Muscle layer of colon (tissue), 2 donors: Measurements from ENCODE around the gene SOX11.
A peak's percentile ranks its signal among the peaks of the same experiment; 100 is the strongest.
"Not testable (repeated sequence)": the region's sequence is repeated elsewhere in the genome, so short reads cannot be mapped to it uniquely, and the experiment has no call there.

ENCODE experiments used
- H3K27ac ChIP-seq: one replicate; pipeline ENCODE4 v1.7.0; 2013; ENCODE audit warnings: low read depth, mild to moderate bottlenecking, low read length, moderate library complexity
- H3K27me3 ChIP-seq, 2 donors: one replicate each; pipeline ENCODE4 v1.7.0; 2013; ENCODE audit warnings: low read length in 2 of 2, mild to moderate bottlenecking in 2 of 2; ENCODE audit not compliant: insufficient read depth in 2 of 2, control insufficient read depth in 1 of 2
- H3K36me3 ChIP-seq: one replicate; pipeline ENCODE4 v1.7.0; 2013; ENCODE audit warnings: mild to moderate bottlenecking, low read length; ENCODE audit not compliant: insufficient read depth
- H3K4me1 ChIP-seq: one replicate; pipeline ENCODE4 v1.7.0; 2013; ENCODE audit warnings: mild to moderate bottlenecking, low read length; ENCODE audit not compliant: insufficient read depth
- H3K4me3 ChIP-seq, 2 donors: one replicate each; pipeline ENCODE4 v1.7.0; 2013; ENCODE audit warnings: low read length in 2 of 2, low read depth in 1 of 2, mild to moderate bottlenecking in 1 of 2, moderate library complexity in 1 of 2
- H3K9ac ChIP-seq: one replicate; pipeline ENCODE4 v1.7.0; 2013; ENCODE audit warnings: low read length
- H3K9me3 ChIP-seq: one replicate; pipeline ENCODE4 v1.7.0; 2013; ENCODE audit warnings: mild to moderate bottlenecking, low read length
- donor health status: abdominal sarcoma.
- donor health status: Adenocarcinoma of cecum.

Gene SOX11

DNA sequence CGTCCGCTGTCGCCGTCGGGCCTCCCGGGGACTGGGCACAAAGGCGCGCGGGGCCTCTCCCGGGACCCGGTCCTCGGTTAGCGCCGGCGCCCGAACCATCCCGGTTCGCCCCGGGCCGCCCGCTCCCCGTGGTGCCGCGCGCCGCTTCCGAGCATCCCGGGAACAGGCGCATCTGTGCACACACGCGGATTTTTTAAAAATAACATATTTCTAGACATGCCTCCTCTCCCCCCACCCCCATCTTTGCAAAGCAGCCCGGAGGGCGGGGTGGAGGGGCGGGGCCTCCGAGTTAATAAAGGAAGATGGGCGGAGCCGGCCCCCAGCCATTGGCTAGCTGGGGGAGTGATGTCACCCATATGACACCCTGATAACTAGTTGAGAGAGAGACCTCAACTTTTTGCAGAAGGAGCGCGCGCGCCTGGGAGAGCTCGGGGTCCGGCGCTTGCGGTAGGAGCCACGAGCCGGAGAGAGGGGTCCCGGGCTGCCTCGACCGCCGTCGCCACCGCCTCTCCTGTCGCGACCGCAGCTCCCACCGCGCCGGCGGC is at the start of gene SOX11:
Gene SOX11, plus strand, starts transcription at position 400 of the 545 bp plus-strand sequence. CDS start 338 bp downstream, outside the sequence.
- peak within 1 kb of the TSS; percentile 55 to 57 for H3K4me3 ChIP-seq
- H3K9ac ChIP-seq, result no peak within 1 kb of the TSS
- no peaks in the 10 kb centered on the region for H3K9me3 ChIP-seq
- H3K27me3 ChIP-seq, result peaks cover 0 to 32% of the 10 kb centered on the region in 2 donors
- H3K4me1 ChIP-seq, result no peaks in the 10 kb centered on the region
- no peaks in the 10 kb centered on the region for H3K36me3 ChIP-seq
- peak within 1 kb of the TSS; percentile 78 for H3K27ac ChIP-seq

- not testable (repeated sequence) for H3K27me3 ChIP-seq, H3K9ac ChIP-seq, H3K36me3 ChIP-seq, H3K9me3 ChIP-seq, H3K27ac ChIP-seq, H3K4me1 ChIP-seq, H3K4me3 ChIP-seq
Observed at GRCh38 chr2:5652734-5653133, 39.5 kb upstream of the SOX11 start.

DNA sequence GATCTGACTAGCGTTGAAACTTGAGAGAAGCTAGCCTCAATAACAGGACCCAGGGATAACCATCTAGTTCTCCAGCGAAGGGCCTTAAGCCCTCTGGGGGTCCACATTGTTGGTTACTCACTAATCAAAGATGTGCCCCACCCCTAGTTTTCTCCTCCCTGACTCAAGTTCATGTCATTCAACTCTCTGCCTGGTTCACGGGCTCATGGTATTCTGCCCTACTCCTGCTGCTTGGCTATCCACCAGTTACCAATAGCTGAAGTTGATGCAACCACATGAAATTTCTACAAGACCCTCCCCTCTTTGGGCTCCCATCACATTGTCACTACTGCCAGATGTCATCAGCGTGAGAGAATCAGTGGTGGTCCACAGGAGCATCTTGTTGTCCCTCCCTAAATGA is 38.4 kb upstream of the SOX11 start:
- H3K4me3 ChIP-seq, H3K36me3 ChIP-seq, H3K4me1 ChIP-seq, H3K9ac ChIP-seq, H3K9me3 ChIP-seq, H3K27ac ChIP-seq, H3K27me3 ChIP-seq: not testable (repeated sequence)

- no peak overlapping the region for H3K9ac ChIP-seq
- H3K9me3 ChIP-seq, result no peaks in the 10 kb centered on the region
- H3K4me3 ChIP-seq, result no peak overlapping the region
- no peaks in the 10 kb centered on the region for H3K36me3 ChIP-seq
- H3K27me3 ChIP-seq, result no peaks in the 10 kb centered on the region
- H3K27ac ChIP-seq, result no peak overlapping the region
- no peaks in the 10 kb centered on the region for H3K4me1 ChIP-seq
Observed at GRCh38 chr2:5657231-5657630, 35.0 kb upstream of the SOX11 start.

- H3K9ac ChIP-seq, result no peak overlapping the region
- no peaks in the 10 kb centered on the region for H3K4me1 ChIP-seq
- no peaks in the 10 kb centered on the region for H3K27me3 ChIP-seq
Observed at GRCh38 chr2:5660591-5660990, 31.6 kb upstream of the SOX11 start.

GRCh38 chr2:5661362-5661761 is 30.8 kb upstream of the SOX11 start:
- no peaks in the 10 kb centered on the region for H3K27me3 ChIP-seq
- H3K36me3 ChIP-seq, result no peaks in the 10 kb centered on the region
- H3K9me3 ChIP-seq, result no peaks in the 10 kb centered on the region
- H3K4me1 ChIP-seq, result no peaks in the 10 kb centered on the region
- H3K4me3 ChIP-seq, result no peak overlapping the region
- H3K9ac ChIP-seq, result no peak overlapping the region
- H3K27ac ChIP-seq, result no peak overlapping the region

More at GRCh38 chr2:5660591-5660990, 31.6 kb upstream of the SOX11 start:
- H3K36me3 ChIP-seq, result no peaks in the 10 kb centered on the region
- no peaks in the 10 kb centered on the region for H3K9me3 ChIP-seq
- H3K4me3 ChIP-seq, result no peak overlapping the region
- H3K27ac ChIP-seq, result no peak overlapping the region

- H3K36me3 ChIP-seq, result no peaks in the 10 kb centered on the region
- H3K4me3 ChIP-seq, result no peak overlapping the region
- H3K27me3 ChIP-seq, result no peaks in the 10 kb centered on the region
- H3K27ac ChIP-seq, result no peak overlapping the region
- no peak overlapping the region for H3K9ac ChIP-seq
- H3K9me3 ChIP-seq, result no peaks in the 10 kb centered on the region
- H3K4me1 ChIP-seq, result no peaks in the 10 kb centered on the region
Observed at GRCh38 chr2:5664278-5664681, 27.9 kb upstream of the SOX11 start.

DNA sequence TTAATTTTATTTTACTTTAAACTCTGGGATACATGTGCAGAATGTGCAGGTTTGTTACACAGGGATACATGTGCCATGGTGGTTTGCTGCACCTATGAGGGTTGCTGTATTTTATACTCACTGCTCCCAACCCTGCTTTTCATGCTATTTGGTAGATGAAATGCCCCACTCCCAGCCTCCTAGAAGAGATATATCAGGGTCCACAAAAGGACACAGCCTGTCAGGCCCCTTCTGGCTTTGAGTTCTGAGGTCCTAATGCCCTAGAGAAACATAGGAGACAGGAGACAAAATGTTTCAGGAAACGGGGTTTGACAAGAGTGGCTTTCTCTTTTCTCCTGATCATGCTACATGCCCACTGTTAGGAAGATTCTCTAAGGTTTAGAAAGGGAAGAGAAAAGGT is 27.1 kb upstream of the SOX11 start:
- Histone ChIP-seq H3K27ac (no peak overlapping the region), H3K36me3 (no peaks in the 10 kb centered on the region), H3K4me1 (no peaks in the 10 kb centered on the region), H3K27me3 (no peaks in the 10 kb centered on the region), H3K9ac (no peak overlapping the region), H3K9me3 (no peaks in the 10 kb centered on the region), H3K4me3 (no peak overlapping the region)

DNA sequence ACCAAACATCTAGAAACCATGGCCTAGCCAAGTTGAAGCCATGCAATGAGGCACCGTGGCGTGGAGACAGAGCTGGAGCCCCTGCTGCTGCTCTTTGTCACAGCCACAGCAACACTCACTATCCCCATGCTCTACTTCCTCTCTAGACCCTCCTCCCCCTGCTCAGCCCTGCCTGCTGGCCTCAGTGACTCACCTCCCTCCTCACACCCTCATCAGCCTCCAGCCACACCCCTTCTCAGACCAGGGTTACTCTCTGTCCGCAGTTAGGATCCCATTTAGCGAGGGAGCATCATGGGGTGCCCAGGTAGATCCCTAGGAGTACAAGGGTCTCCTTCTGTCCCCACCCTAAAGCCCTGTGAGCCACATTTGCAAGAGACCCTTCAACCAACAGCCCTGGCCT is 25.4 kb upstream of the SOX11 start:
- Histone ChIP-seq H3K9me3 (no peaks in the 10 kb centered on the region), H3K9ac (no peak overlapping the region), H3K27ac (no peak overlapping the region), H3K36me3 (no peaks in the 10 kb centered on the region), H3K4me1 (no peaks in the 10 kb centered on the region), H3K4me3 (no peak overlapping the region), H3K27me3 (no peaks in the 10 kb centered on the region)

DNA sequence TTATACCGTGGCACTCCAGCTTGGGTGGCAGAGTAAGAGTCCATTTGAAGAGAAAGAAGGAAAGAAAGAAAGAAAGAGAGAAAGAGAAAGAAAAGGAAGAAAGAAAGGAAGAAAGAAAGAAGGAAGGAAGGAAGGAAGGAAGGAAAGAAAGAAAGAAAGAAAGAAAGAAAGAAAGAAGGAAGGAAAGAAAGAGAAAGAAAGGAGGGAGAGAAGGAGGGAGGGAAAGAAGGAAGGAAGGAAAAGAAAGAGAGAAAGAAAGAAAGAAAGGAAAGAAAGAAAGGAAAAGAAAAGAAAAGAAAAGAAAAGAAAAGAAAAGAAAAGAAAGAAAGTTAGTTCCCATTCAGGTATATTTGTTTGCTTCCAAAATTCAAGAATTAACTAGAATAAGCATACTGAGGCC is 24.5 kb upstream of the SOX11 start:
- not testable (repeated sequence) for H3K9me3 ChIP-seq, H3K27me3 ChIP-seq, H3K27ac ChIP-seq, H3K4me1 ChIP-seq, H3K4me3 ChIP-seq, H3K36me3 ChIP-seq, H3K9ac ChIP-seq

DNA sequence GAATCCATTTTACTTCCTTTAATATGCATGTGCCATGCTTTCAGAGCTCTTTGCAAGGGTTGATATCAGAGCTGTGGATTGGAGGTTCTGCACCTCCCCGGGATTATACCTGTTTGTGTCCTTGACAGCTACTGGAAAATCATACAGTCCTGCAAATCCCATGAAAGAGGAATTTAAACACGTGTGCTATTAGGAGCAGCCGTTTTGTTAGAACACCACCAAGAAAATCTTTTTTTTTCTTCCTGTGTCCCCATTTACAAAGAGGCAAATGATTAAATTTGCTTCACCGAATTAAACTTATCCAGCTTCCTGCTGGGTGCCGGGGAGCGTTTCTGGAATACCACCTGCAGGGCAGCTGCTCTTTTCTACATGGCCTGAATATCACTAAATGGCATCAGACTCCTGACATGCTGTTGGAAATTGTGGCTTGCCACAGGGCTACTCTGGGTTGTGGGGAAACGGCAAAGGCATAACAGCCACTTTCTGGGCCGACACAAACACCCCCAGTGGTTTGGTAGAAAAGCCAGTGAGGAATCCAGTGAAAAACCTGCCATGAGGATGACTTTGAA is 23.4 kb upstream of the SOX11 start:
- H3K27me3 ChIP-seq, result peaks cover 5 to 11% of the 10 kb centered on the region in 2 donors
- H3K9me3 ChIP-seq, result no peaks in the 10 kb centered on the region
- no peak overlapping the region for H3K27ac ChIP-seq

DNA sequence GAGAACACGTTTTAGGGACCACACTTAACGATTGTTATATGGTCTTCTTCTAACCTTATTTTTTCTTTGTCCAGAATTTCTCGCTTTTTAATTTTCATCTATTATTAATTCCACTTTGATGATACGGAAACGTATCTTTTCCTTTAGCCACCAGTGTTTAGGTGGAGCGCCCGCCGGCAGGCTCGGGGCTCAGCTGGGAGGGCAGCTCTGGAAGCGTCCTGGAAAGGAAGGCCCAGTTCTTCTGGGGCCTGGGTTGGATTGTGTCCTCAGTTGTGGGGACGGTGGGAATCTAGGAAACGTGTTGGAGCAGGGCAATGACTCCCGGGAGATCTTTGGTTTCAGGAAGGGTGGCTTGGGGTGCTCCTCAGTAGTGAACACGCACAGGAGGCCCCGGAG is 19.4 kb upstream of the SOX11 start:
- no peak overlapping the region for H3K9ac ChIP-seq
- no peak overlapping the region for H3K27ac ChIP-seq
- no peaks in the 10 kb centered on the region for H3K9me3 ChIP-seq
- peaks cover 6% of the 10 kb centered on the region for H3K4me1 ChIP-seq
- no peak overlapping the region for H3K4me3 ChIP-seq
- H3K36me3 ChIP-seq, result no peaks in the 10 kb centered on the region
- peaks cover 5 to 11% of the 10 kb centered on the region in 2 donors for H3K27me3 ChIP-seq

More for the DNA sequence above, 23.4 kb upstream of the SOX11 start:
- Histone ChIP-seq H3K36me3 (no peaks in the 10 kb centered on the region), H3K9ac (no peak overlapping the region), H3K4me1 (peaks cover 2% of the 10 kb centered on the region), H3K4me3 (no peak overlapping the region)
